Psoas muscle (tissue), 8 donors: Measurements from ENCODE around the gene OSBPL8. TPM values are rescaled to one million over a fixed set of nuclear protein-coding genes. Genes with fewer than 3 reads are reported as not detected.

ENCODE experiments used
- ATAC-seq, 4 donors: fragments of 200-7000 bp; cut with Tn5 transposase; one replicate each; pipeline ENCODE4 v1.9.1; 2020; ENCODE audit warnings: moderate library complexity in 3 of 4, mild to moderate bottlenecking in 2 of 4
- DNase-seq, 2 donors: peaks; one replicate each; pipeline ENCODE4 v3.0.0-alpha.2; 2020
- H3K27ac ChIP-seq: fragments of 200-600 bp; one replicate; pipeline ENCODE4 v1.8.0; 2022
- H3K27me3 ChIP-seq, 3 donors: fragments of 200-600 bp in 1 of 3; one replicate each; pipeline versions ENCODE4 v1.6.1 to v1.8.0; 2013 to 2022; ENCODE audit warnings: low read length in 2 of 3, mild to moderate bottlenecking in 2 of 3, moderate library complexity in 1 of 3; ENCODE audit not compliant: insufficient read depth in 3 of 3
- H3K36me3 ChIP-seq, 2 donors: fragments of 200-600 bp in 1 of 2; one replicate each; pipeline versions ENCODE4 v1.6.1 to v1.8.0; 2013 to 2022; ENCODE audit warnings: low read depth in 1 of 2, mild to moderate bottlenecking in 1 of 2, moderate library complexity in 1 of 2; ENCODE audit not compliant: insufficient read depth in 1 of 2
- H3K4me1 ChIP-seq: fragments of 200-600 bp; one replicate; pipeline ENCODE4 v1.8.0; 2022
- H3K4me3 ChIP-seq: fragments of 200-600 bp; one replicate; pipeline ENCODE4 v1.8.0; 2022; ENCODE audit warnings: mild to moderate bottlenecking
- H3K9me3 ChIP-seq: fragments of 200-600 bp; one replicate; pipeline ENCODE4 v1.8.0; 2022
- WGBS, 3 donors: extraction: QIAGEN DNeasy Blood & Tissue Kit; methylation state at CpG; one replicate each; pipeline versions ENCODE4 v1.1.6 to v1.1.7; 2013; 5-methylcytosine and 5-hydroxymethylcytosine counted together
- intact Hi-C, 2 donors: fragments of 100-400 bp; cut with DNase I; formaldehyde crosslinking; loops; one replicate each; pipeline versions ENCODE4 v1.11.0 to v1.14.2; 2022
- polyA plus RNA-seq, 3 donors: library from polyadenylated mRNA; stranded (reverse); fragments of 200-250 nt; gene quantifications; one replicate each; pipeline ENCODE4 v1.2.3, GENCODE V29; 2013
- total RNA-seq, 4 donors: library from RNA; stranded (reverse); fragmentation: NEBNext Ultra II Directional in 2 of 4; extraction: Animal tissue kit (Norgen Biotek cat#: 25700) in 2 of 4; gene quantifications; one replicate each; pipeline versions ENCODE4 v1.2.1 to v1.2.4, GENCODE V29; 2021 to 2023
- TF ChIP-seq, protein P1 (sequence below): fragments of 200-600 bp; IDR thresholded peaks from one replicate; pipeline ENCODE4 v1.8.0; 2022; ENCODE audit warnings: antibody characterized with exemption
- donor health status: healthy with polysubstance abuse.
- donor health status: DM: no; HTN: no; CAD: no; lungs with moderate emphysema.
- donor health status: Bipolar disorder and iron deficiency.
- donor health status: healthy.
- donor health status: DM: yes; HTN: yes; CAD: no.
- donor health status: DM: no; HTN: no; CAD: no.
- donor health status: DM: no; HTN: no; CAD: no.
- donor health status: DM: yes; HTN: yes; CAD: no.

The OSBPL8 gene
- total and polyA plus RNA-seq, 7 donors = 9.2 to 64.3 (median 39.5) TPM

DNA sequence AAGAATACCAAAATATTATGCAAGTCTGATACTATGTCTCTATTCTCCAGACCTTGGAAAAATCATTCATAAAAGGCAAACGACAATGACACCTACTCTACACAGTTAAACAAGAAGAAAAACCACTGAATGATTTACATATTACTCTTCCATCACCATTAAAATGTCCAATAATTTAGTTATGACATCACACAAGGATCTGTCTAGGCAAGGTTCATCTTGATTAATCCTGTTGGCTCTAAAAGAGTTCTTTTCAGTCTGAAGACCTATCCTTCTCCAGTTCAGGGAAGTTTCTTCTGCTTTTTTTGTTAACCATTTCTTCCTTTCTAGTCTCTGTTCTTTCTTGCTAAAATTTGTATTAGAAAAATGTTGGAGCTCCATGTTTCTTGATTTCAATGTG is 64.0 kb downstream of the OSBPL8 start:
- intact Hi-C loops = no loop called here
- 83 to 94% (median 93%) methylated on average over 1 of the region's 1 CpG for WGBS, 3 donors
- Histone ChIP-seq H3K4me3 (no peak overlapping the region), H3K9me3 (peaks cover 14% of the 10 kb centered on the region), H3K27ac (no peak overlapping the region), H3K36me3 (no peaks in the 10 kb centered on the region), H3K27me3 (no peaks in the 10 kb centered on the region), H3K4me1 (no peaks in the 10 kb centered on the region)
- TF ChIP-seq, protein P1, sequence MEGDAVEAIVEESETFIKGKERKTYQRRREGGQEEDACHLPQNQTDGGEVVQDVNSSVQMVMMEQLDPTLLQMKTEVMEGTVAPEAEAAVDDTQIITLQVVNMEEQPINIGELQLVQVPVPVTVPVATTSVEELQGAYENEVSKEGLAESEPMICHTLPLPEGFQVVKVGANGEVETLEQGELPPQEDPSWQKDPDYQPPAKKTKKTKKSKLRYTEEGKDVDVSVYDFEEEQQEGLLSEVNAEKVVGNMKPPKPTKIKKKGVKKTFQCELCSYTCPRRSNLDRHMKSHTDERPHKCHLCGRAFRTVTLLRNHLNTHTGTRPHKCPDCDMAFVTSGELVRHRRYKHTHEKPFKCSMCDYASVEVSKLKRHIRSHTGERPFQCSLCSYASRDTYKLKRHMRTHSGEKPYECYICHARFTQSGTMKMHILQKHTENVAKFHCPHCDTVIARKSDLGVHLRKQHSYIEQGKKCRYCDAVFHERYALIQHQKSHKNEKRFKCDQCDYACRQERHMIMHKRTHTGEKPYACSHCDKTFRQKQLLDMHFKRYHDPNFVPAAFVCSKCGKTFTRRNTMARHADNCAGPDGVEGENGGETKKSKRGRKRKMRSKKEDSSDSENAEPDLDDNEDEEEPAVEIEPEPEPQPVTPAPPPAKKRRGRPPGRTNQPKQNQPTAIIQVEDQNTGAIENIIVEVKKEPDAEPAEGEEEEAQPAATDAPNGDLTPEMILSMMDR = no peak
- DNase-seq (no peak), ATAC-seq (no peak)

DNA sequence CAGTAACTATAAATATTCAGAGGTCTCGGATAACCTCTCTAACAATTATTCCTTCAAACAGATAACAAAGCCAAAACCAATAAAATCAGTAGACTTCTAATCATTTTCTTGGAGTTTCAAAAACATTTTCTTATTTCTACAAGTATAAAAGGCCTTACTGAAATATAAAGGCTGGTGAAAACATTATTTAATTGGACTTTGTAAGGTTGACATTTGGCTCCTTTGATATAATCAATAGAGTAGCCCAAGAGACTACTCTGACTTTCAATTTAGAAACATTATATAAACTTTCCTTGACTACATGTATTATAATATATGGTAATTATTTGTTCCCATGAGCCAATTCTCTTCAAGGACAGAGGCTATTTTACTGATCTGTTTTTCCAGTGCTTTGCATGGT is 68.3 kb downstream of the OSBPL8 start:
- TF ChIP-seq, protein P1 = no peak
- Histone ChIP-seq H3K27ac (no peak overlapping the region), H3K36me3 (peaks cover 0 to 10% of the 10 kb centered on the region in 2 donors), H3K4me3 (no peak overlapping the region), H3K9me3 (peaks cover 14% of the 10 kb centered on the region), H3K4me1 (no peaks in the 10 kb centered on the region), H3K27me3 (no peaks in the 10 kb centered on the region)
- ATAC-seq (no peak), DNase-seq (no peak)
- intact Hi-C loops = no loop called here
- 94 to 98% (median 97%) methylated on average over 1 of the region's 1 CpG for WGBS, 3 donors

DNA sequence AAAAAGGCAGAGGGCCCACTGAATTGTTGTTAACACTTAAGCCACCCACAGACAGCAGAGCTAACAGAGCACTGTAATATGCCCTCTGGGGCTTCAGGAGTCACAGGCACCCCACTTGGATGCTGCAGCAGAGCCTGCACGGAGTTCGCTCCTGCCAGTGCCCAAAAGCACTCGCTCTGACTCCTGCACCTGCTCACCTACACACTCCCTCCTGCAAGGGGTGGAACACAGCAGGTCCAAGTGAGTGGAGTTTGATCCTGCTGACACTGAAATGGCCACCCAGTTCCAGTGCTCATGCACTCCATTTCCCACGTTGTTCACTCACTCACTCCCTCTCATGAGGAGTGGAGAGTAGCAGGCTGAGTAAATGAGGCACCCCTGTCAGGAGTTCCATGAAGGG is 68.8 kb downstream of the OSBPL8 start:
- TF ChIP-seq, protein P1 = no peak
- no peaks in the 10 kb centered on the region for H3K4me1 ChIP-seq
- intact Hi-C loops = no loop called here
- no peak overlapping the region for H3K4me3 ChIP-seq
- no peak for ATAC-seq
- no peaks in the 10 kb centered on the region for H3K27me3 ChIP-seq
- H3K36me3 ChIP-seq = peaks cover 0 to 15% of the 10 kb centered on the region in 2 donors
- WGBS, 3 donors = 92 to 99% (median 97%) methylated on average over 4 of the region's 4 CpGs
- no peak for DNase-seq
- peaks cover 14% of the 10 kb centered on the region for H3K9me3 ChIP-seq
- no peak overlapping the region for H3K27ac ChIP-seq

DNA sequence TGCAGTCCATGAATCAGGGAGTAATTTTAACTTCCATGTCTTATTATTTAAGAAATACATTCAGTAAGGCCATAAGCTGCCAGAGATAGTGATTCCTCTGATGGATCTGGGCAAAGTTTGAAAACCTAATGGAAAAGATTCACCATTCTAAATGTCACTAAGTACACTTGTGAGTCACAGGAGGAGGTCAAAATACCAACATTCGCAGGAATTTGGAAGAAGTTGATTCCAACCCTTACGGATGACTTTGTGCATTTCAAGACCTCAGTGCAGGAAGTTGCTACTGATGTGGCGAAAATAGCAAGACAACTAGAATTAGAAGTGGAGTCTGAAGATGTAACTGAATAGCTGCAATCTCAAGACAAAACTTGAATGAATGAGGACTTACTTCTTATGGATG is 69.8 kb downstream of the OSBPL8 start:
- WGBS, 3 donors = 94 to 96% (median 95%) methylated on average over 3 of the region's 3 CpGs
- Histone ChIP-seq H3K9me3 (peaks cover 14% of the 10 kb centered on the region), H3K36me3 (peaks cover 0 to 15% of the 10 kb centered on the region in 2 donors), H3K27ac (no peak overlapping the region), H3K4me3 (no peak overlapping the region), H3K27me3 (no peaks in the 10 kb centered on the region), H3K4me1 (no peaks in the 10 kb centered on the region)
- intact Hi-C loops = no loop called here
- TF ChIP-seq, protein P1 = no peak
- no peak for ATAC-seq
- no peak for DNase-seq

DNA sequence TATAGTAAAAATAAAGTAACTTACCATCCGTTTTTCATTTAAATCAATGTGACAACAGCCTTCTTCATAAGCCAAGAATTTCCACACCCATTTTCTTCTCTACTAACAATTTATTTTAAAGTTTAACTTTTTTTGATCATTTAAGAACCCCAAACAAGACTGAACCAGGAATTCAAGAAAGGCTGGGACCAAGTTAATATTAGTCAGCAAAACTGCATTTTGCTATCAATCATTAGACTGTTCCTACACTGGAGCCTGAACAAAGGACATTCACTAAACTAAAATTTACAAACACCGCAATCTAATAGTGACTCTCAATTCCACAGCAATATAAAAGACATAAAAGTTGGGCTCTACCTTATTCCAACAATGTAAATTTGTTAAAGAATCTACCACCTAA is 73.6 kb downstream of the OSBPL8 start:
- 90 to 93% (median 91%) methylated on average over 2 of the region's 2 CpGs for WGBS, 3 donors
- Histone ChIP-seq H3K36me3 (peaks cover 0 to 21% of the 10 kb centered on the region in 2 donors), H3K4me1 (no peaks in the 10 kb centered on the region), H3K4me3 (no peak overlapping the region), H3K27ac (no peak overlapping the region), H3K27me3 (no peaks in the 10 kb centered on the region), H3K9me3 (no peaks in the 10 kb centered on the region)
- DNase-seq (no peak), ATAC-seq (no peak)
- TF ChIP-seq, protein P1 = no peak
- intact Hi-C loops = no loop called here
